Left lung (tissue), 10 donors: ENCODE data around the gene KLF14. TPM values are rescaled to one million over a fixed set of nuclear protein-coding genes. Genes with fewer than 3 reads are reported as not detected.

Source experiments
- ATAC-seq: fragments of 200-7000 bp; cut with Tn5 transposase; one replicate; pipeline ENCODE4 v1.9.1; 2020; ENCODE audit warnings: moderate library complexity
- DNase-seq, 4 donors: peaks; one replicate each; pipeline ENCODE4 v3.0.0-alpha.2; 2013 to 2020
- H3K27ac ChIP-seq, 2 donors: fragments of 200-600 bp; sonication (generic) in 1 of 2; one replicate each; pipeline versions ENCODE4 v1.5.0 to v1.8.0; 2020 to 2021
- H3K27me3 ChIP-seq, 2 donors: fragments of 200-600 bp; sonication (generic) in 1 of 2; one replicate each; pipeline versions ENCODE4 v1.5.0 to v1.8.0; 2020 to 2021
- H3K36me3 ChIP-seq, 2 donors: fragments of 200-600 bp; sonication (generic) in 1 of 2; one replicate each; pipeline versions ENCODE4 v1.5.0 to v1.8.0; 2020 to 2021
- H3K4me1 ChIP-seq, 2 donors: fragments of 200-600 bp; one replicate each; pipeline ENCODE4 v1.8.0; 2021
- H3K4me3 ChIP-seq, 2 donors: fragments of 200-600 bp; sonication (generic) in 1 of 2; one replicate each; pipeline versions ENCODE4 v1.5.0 to v1.8.0; 2020 to 2021; ENCODE audit warnings: mild to moderate bottlenecking in 1 of 2
- H3K9me3 ChIP-seq, 2 donors: fragments of 200-600 bp; sonication (generic) in 1 of 2; one replicate each; pipeline versions ENCODE4 v1.5.0 to v1.8.0; 2020 to 2021
- intact Hi-C, 2 donors: fragments of 100-400 bp; cut with DNase I; formaldehyde crosslinking; loops; one replicate each; pipeline versions ENCODE4 v1.11.2 to v1.14.2; 2022
- polyA plus RNA-seq, 6 donors: library from polyadenylated mRNA; unstranded; fragments of 120-200 nt; gene quantifications; one replicate each; pipeline ENCODE4 v1.2.1, GENCODE V29; 2013; ENCODE audit not compliant: insufficient read length in 6 of 6
- total RNA-seq, 2 donors: library from RNA; stranded (reverse); fragmentation: NEBNext Ultra II Directional; extraction: Animal tissue kit (Norgen Biotek cat#: 25700); gene quantifications; one replicate each; pipeline ENCODE4 v1.2.1, GENCODE V29; 2021
- TF ChIP-seq, protein P1 (sequence below), 2 donors: fragments of 200-600 bp; sonication (generic) in 1 of 2; IDR thresholded peaks; one replicate each; pipeline versions ENCODE4 v1.5.0 to v1.8.0; 2021; ENCODE audit warnings: antibody characterized with exemption in 2 of 2
- donor health status: DM: no; HTN: yes; CAD: no.
- donor health status: DM: no; HTN: no; CAD: no.

Gene KLF14
- total and polyA plus RNA-seq, 8 donors: 0.07 to 0.29 (median 0.15) TPM; not detected in 2

- H3K27me3 ChIP-seq: peaks cover 0 to 33% of the 10 kb centered on the region in 2 donors
- no peak overlapping the region for H3K27ac ChIP-seq
- intact Hi-C loops: no loop called here
- no peak for ATAC-seq
- H3K4me3 ChIP-seq: no peak overlapping the region
- no peaks in the 10 kb centered on the region for H3K4me1 ChIP-seq
- no peak for DNase-seq
- no peaks in the 10 kb centered on the region for H3K9me3 ChIP-seq
- H3K36me3 ChIP-seq: no peaks in the 10 kb centered on the region
- TF ChIP-seq, protein P1, sequence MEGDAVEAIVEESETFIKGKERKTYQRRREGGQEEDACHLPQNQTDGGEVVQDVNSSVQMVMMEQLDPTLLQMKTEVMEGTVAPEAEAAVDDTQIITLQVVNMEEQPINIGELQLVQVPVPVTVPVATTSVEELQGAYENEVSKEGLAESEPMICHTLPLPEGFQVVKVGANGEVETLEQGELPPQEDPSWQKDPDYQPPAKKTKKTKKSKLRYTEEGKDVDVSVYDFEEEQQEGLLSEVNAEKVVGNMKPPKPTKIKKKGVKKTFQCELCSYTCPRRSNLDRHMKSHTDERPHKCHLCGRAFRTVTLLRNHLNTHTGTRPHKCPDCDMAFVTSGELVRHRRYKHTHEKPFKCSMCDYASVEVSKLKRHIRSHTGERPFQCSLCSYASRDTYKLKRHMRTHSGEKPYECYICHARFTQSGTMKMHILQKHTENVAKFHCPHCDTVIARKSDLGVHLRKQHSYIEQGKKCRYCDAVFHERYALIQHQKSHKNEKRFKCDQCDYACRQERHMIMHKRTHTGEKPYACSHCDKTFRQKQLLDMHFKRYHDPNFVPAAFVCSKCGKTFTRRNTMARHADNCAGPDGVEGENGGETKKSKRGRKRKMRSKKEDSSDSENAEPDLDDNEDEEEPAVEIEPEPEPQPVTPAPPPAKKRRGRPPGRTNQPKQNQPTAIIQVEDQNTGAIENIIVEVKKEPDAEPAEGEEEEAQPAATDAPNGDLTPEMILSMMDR (IDR thresholded peaks at IDR 0.05): no peak
These were observed 14.5 kb downstream of the KLF14 start for GRCh38 chr7:130719541-130719940.

- H3K27ac ChIP-seq: no peak overlapping the region
- no peak overlapping the region for H3K4me3 ChIP-seq
- peaks cover 0 to 8% of the 10 kb centered on the region in 2 donors for H3K27me3 ChIP-seq
- ATAC-seq (no peak), DNase-seq (no peak)
- TF ChIP-seq, protein P1 (IDR thresholded peaks at IDR 0.05): no peak
- H3K36me3 ChIP-seq: no peaks in the 10 kb centered on the region
- intact Hi-C loops: no loop called here
- no peaks in the 10 kb centered on the region for H3K9me3 ChIP-seq
- no peaks in the 10 kb centered on the region for H3K4me1 ChIP-seq
These were observed 21.6 kb downstream of the KLF14 start for GRCh38 chr7:130712416-130712815.

GRCh38 chr7:130708766-130709165 is 25.2 kb downstream of the KLF14 start:
- no peak overlapping the region for H3K4me3 ChIP-seq
- DNase-seq (no peak), ATAC-seq (no peak)
- H3K9me3 ChIP-seq: no peaks in the 10 kb centered on the region
- H3K27ac ChIP-seq: no peak overlapping the region
- no peaks in the 10 kb centered on the region for H3K36me3 ChIP-seq
- intact Hi-C loops: no loop called here
- TF ChIP-seq, protein P1 (IDR thresholded peaks at IDR 0.05): no peak
- peaks cover 0 to 8% of the 10 kb centered on the region in 2 donors for H3K27me3 ChIP-seq
- no peaks in the 10 kb centered on the region for H3K4me1 ChIP-seq

DNA sequence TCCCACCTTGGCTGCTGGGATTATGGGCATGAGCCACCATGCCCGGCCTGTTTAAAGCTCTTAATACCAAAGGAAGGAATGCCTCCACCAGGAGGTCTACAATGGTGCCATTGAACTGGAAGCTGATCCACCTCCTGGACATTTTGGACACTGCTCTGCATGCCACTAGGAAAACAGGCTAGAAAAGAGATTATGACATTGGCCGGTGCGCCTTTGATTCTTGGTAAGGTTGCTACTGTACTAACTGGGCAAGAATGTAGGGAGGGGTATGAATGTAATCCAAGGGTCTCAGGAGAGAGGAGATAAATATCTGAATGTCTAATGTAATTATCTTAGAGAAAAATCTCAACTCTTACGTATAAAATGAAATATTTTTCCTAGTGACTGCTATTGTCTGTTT is 26.0 kb downstream of the KLF14 start:
- Histone ChIP-seq H3K27me3 (peaks cover 0 to 8% of the 10 kb centered on the region in 2 donors), H3K9me3 (no peaks in the 10 kb centered on the region), H3K27ac (no peak overlapping the region), H3K4me3 (no peak overlapping the region), H3K4me1 (no peaks in the 10 kb centered on the region), H3K36me3 (no peaks in the 10 kb centered on the region)
- TF ChIP-seq, protein P1 (IDR thresholded peaks at IDR 0.05): no peak
- intact Hi-C loops: no loop called here
- DNase-seq: no peak
- ATAC-seq: no peak

DNA sequence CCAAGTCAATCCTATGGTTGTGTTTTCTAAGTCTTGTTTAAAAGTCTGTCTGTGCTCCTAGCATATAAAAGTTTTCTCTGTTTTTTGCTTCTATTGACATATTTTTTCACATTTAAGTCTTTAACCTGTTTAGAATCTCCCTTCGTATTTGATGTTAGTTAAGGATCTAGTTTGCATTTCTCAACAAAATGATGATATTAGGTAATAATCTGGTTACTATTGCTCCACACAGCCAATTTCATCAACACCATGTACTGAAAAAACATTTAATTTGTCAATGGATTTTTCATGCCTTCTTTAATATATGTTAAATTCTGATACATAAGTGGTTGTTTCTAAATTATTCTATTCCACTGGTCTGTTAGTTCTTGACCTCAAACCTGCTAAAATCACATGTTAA is 30.2 kb downstream of the KLF14 start:
- Histone ChIP-seq H3K36me3 (no peaks in the 10 kb centered on the region), H3K4me3 (no peak overlapping the region), H3K27me3 (no peaks in the 10 kb centered on the region), H3K9me3 (no peaks in the 10 kb centered on the region), H3K27ac (no peak overlapping the region), H3K4me1 (no peaks in the 10 kb centered on the region)
- no peak for ATAC-seq
- intact Hi-C loops: no loop called here
- TF ChIP-seq, protein P1 (IDR thresholded peaks at IDR 0.05): no peak
- no peak for DNase-seq
